ENCODE results near the gene SDR42E2.
A peak's percentile ranks its signal among the peaks of the same experiment; 100 is the strongest.
"Not testable (repeated sequence)": the region's sequence is repeated elsewhere in the genome, so short reads cannot be mapped to it uniquely, and the experiment has no call there.

Gene SDR42E2

DNA sequence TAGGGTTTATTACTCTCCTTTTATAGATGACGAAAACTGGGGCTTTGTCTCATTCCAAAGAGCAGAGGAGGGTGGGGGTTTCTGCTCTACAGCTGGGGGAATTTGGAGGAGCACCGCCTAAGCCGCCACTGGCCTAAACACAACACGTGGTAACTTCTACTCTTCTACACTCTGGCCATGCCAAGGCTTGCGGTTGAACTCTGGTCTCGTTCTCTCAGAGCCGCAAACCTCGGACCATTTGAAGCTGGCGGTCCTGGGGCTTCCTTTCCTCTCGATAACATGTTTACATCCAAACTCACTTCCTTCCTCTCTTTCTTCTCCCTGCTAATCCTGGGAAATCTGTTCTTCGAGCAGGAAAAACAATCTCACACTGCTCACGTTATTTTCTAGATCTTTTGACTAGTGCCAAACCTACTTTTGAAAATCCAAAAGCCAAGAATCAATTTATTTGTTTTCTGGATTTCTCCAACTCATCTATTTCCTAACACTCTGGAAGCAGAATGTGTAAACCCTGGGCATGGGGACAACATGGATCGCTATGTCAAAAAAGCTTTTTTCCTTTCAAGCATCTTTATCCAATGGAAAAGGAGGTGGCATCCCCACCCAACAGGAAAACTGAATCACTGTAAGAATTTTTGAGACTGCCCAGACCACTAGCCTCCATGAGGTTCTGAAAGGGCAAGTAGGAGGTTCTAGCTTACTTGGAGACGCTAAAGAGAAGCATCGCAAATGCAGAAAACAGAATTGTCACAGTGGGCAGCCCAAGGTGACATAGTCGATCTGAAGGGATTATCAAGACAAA is 30.2 kb downstream of the SDR42E2 start:
- DNase-seq, result peak; percentile 43

DNA sequence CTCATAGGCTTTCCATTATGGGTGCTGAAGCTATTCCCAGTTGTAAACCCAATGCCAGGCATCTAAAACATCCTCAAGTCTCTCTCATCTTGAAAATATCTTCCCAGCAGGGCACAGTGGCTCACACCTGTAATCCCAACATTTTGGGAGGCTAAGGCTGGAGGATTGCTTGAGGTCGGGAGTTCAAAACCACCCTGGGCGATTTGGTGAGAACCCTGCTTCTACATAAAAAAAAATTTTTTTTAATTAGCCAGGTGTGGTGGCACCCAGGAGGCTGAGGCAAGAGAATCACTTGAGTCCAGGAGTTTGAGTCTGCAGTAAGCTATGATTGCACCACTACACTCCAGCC is 30.7 kb downstream of the SDR42E2 start:
- no peak for DNase-seq

DNA sequence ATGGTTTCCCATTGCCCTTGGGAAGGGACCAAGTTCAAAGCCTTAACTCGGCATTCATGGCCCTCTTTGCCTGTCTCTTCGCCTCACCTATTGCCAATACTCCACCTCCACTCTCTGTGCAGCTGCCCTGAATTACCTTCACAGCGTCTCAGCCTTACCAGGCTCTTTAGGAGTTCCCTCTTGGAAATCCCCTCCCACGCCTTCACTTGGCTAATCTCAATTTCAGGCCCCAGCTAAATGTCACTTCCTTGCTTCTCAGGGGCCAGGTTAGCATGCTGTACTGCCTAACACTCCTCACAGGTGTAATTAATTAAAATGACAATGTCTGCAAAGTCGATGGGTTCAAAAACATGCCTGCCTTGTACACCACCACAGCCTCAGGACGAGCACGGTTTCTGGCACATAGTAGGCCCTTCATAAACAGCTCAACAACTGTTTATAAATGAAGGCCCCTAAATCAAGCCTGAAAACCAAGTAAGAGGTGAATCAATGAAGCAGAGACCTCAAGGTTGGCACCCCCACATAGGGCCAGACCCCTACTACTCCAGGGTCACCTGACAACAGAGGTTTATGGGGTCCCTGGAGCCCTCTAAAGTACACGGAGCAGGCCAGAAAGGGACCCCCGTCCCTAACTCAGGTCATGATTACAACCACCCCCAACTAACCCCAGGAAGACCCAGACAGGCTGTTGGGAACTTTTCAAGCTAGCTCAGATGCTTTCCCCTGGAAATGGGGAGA is 32.6 kb downstream of the SDR42E2 start:
- no peak for DNase-seq

DNA sequence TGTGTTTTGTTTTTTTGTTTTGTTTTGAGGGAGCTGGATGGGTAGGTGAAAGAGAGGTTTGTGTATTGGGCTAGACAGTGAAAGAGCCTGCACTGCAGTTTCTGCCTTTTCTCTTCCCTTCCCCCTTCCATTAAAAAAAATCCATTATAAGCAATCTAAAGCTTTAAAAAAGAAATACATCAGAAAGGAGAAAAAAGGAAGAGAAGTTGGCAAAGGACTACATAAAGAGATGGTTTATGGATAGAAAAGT is 33.1 kb downstream of the SDR42E2 start:
- DNase-seq, result no peak

DNA sequence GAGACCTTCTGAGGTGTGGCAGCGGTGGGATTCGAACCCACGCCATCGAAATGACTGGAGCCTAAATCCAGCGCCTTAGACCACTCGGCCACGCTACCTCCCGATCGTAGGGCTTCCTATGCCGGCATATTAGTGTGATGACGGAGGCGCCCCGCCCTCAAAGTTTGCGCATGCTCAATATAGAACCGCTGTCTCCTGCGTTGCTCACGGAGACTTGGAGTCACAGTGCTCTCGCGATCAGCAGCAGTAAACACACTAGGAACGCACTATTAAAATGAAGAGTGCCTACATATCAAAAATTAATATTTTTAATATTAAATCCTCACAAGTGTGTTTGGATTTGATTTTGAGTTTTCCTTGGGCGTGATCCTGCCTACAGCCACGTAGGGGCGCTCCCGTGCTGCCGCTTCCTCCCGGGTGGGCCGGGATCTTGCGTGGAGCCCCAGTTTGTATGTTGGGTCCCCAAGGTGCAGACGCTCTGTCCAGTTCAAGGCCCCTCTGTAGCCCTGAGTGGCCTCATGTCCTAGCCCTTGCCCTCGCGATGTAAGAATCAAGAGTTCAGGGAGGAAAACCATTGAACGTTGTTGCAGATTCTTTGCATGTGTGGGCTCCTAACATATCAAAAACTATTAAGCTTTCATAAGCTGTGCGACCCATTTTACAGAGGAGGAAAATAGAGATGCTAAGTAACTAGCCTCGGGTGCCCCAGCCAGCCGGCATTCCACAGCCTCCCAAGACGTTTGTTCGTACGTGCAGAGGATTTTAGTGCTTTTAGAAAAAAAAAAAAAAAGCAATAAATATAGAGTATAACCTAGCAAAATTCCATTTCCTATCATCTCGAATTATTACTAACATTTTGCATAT is 33.6 kb downstream of the SDR42E2 start:
- peak; percentile 83 for DNase-seq

DNA sequence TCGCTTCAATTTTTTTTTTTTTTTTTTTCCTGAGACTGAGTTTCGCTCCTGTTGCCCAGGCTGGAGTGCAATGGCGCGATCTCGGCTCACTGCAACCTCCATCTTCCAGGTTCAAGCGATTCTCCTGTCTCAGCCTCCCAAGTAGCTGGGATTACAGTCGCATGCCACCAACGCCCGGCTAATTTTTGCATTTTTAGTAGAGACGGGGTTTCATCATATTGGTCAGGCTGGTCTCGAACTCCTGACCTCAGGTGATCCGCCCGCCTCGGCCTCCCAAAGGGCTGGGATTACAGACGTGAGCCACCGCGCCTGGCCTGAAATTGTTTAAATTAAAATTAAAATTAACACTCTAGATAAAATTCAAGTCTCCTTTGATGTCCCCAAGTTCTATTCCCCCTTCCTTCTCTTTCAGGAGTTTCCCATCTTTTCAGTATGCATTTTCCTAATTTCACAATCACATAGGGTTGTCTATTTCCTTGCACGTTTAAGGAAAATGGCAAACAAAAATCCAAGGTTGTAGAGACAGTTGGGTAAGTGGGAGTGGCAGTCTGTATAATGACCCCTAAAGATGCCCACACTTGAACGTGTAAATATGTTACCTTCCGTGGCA is 34.4 kb downstream of the SDR42E2 start:
- not testable (repeated sequence) for DNase-seq

DNA sequence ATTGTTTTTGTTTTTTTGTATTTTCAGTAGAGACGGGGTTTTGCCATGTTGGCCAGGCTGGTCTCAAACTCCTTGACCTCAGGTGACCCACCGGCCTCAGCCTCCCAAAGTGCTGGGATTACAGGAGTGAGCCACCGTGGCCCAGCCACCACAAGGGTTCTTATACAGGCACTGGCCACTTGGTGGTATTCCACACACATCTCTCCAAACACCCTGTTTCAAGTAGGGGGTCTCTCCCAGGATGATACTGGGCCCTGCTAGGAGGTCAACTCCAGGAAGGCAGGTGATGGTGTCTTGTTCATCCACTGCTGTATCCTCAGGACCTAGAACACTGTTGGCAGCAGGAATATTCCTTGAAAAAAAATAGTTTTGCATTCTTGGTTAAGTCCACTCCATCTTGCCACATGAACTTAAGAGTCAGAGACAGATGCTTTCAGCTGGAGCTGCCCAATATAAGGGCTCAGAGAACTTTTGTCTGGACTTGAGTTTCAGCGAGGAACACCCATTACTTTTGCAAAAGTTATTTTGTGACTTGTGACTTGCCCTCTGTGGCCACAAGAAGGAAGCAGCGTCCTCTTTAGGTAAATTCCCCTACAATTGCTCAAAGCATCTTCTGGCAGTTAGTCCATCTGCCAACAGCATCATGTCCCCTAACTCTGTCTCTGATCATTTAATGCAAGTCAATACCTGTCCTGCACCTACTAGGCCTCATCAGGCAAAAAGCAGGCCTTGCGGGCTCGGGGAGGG is 36.4 kb downstream of the SDR42E2 start:
- DNase-seq, result no peak

DNA sequence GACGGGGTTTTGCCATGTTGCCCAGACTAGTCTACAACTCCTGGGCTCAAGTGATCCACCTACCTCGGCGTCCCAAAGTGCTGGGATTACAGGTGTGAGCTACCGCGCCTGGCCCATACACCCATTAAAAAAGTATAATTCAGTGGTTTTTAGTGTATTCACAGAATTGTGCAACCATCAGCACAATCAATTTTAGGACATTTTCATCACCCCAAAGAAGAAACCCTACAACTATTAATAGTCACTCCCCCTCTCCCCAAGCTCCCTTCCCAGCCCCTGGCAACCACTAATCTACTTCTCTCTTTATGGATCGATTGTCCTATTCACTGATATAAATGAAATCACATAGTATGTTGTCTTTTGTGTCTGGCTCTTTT is 39.9 kb downstream of the SDR42E2 start:
- DNase-seq, result no peak

DNA sequence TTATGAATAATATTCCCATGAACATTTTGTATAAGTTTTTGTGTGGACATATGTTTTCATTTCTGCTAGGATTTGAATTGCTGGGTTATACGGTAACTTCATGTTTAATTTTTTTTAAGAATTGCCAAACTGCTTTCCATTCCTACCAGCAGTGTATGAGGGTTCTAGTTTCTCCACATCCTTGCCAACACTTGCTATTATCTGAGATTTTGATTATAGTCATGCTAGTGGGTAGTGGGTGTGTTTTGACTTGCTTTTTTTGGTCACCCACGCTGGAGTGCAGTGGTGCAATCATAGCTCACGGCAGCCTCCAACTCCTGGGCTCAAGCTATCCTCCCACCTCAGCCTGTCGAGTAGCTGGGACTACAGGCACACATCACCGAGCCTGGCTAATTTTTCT is 40.8 kb downstream of the SDR42E2 start:
- no peak for DNase-seq

DNA sequence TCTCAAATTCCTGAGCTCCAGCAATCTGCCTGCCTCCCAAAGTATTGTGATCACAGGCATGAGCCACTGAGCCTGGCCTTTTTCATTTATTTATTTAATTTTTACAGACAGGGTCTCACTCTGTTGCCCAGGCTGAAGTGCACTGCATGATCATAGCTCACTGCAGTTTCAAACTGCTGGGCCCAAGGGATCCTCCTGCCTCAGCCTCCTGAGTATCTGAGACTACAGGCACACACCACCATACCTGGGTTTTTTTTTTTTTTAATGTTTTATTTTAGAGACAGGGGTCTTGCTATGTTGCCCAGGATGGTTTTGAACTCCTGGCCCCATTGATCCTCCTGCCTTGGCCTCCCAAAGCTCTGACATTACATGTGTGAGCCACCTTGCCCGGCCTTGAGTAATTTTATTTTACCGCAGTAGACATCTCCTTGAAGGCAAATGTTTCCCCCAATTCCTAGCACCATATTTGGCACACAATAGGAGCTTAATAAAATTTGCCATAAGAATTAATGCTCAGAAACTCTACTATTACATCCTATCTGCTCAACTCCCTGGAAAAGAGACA is 41.9 kb downstream of the SDR42E2 start:
- DNase-seq, result no peak

DNA sequence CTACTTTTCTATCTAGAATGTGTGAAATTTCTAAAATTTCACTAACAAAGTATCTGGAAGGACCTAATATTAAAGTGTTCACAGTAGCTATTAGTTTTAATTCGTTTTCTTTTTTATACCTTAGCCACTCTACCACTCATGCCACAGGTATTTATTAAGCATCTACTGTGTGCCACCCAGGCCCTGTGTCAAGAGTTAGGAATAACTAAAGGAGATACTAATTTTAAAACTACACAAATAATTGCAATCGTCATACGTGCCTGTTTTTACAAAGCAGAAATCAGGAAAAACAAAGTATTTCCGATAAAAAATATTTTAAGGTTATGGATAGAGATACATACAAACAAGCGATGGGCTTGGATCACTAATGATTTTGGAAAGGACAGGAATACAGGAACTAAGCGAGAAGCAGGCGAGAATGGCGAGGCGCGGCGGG is 43.3 kb downstream of the SDR42E2 start:
- DNase-seq, result no peak

DNA sequence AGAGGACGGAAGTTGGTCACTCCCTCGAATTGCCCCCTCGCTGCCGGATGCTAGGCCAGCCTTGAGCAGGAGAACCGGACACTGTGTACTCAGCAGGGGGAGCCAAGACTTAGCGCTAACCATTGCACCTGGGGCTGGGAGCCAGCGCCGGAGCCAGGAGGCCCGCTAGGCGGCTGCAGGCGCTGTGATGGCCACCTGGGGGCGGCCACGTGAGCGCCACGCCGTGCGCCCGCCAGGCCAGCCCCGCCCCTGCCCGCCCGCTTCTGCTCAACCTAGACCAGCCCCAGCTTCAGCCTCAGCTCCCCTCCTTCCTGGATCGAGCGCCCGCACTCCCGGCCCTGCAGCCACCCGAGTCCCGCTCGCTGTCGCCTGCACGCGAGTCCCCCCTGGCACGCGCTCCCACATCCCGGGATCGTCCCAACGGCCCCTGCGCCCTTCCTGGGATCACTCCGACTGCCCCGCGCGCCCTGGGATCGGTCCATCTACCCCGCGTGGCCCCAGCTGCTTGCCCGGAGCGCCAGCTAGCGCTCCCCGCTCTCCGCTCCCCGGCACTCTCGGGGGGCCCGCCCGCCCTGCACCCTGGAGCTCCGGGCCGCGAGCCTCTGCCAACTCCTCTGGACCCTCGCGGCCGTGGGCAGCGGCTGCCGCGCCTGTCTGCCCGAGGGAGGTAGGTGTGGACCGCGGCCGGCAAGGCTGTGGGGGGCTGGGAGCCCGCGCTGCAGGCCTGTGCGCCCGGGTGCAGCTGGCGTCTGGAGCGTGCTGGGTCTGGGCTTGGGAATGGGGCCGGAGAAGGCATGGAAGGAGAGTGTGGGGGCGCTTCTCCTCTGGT is 43.9 kb downstream of the SDR42E2 start, which contains the start of gene EEF2K:
Gene EEF2K, plus strand, starts transcription at position 266 of the 829 bp plus-strand sequence. CDS start 19,452 bp downstream, outside the sequence.
- peak; percentile 91 for DNase-seq

DNA sequence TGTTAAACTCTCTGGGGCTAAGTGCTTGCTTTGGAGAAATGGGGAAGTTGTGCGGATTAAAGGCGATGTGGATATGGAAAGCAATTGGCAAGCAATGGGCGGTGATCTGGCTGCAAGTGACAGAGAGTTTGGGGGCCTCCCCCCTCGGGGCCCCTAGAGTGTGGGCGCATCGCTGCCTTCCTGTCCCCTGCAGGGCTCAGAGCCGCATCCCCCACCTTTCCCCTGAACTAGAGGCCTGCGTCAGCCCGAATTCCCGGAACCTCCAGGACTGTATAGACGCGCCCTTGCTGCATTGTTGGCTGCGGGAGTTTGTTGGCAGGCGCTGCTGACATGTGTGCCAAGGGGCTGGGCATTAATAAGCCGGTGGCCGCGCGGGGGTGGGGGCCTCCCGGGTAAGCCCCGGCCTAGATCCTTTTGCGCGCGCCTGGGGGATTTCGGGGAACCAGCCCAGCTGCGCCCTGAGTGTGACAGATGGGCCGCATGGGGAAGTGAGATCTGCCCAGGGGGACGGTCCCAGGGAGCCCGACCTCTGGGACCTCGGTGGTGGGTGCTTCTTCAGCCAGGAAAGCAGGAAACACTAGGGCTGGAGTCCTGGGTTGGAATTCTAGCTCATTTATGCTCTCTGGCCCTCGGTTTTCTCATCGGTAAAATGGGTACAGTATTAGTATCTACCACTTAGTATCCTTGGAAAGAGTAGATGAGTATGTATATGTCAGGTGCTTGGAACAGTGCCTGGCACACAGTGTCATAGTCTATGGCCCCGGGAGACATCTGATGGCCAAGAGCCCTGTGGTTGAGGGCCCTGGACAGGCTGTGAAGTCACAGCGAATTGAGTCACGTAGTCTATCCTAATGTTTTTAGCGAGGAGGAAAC is 44.8 kb downstream of the SDR42E2 start:
- peak; percentile 34 for DNase-seq

DNA sequence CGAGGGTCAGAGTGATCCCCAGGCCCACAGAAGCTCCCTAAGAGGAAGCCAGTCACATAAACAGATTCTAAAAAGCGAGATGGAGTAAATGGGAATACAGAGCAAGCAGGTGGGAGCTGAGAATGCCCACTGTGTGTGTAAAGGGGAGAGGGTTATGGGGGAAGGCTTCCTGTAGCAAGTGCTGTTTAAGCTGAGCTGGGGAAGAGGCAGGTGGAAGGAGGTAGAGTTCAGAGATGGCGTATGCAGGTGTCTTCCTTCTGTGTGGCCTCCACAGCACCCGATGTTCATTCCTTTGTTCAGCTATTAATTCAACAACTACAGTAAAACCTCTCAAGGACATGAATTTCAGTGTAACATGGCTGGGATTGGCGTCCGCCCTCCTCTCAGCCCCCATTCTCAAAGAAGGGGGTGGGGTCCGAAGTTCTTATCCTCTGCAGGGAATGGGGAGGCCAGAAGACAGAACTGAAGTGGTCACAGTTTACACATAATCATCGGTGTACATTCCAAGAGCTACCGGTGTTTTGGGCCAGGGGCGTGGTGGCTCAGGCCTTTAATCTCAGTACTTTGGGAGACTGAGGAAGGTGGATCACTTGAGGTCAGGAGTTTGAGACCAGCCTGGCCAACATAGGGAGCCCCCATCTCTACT is 45.5 kb downstream of the SDR42E2 start:
- DNase-seq, result no peak

DNA sequence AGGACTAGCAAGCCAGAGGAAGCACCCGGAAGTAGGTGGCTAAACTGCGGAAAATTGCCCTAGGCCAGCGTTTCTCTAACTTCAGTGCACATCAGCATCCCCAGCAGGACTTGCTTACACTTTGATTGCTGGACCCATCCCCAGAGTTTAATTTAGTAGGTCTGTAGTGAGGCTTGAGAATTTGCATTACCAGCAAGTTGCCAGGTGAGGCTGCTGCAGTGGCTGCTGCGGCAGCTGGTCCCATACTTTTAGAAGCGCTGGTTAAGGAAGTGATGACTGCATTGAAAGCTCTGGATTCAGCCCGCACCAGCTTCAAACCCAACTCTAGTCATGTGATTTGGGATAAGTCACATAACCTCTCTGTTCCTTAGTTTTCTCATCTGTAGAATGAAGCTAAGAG is 48.0 kb downstream of the SDR42E2 start:
- DNase-seq, result no peak

DNA sequence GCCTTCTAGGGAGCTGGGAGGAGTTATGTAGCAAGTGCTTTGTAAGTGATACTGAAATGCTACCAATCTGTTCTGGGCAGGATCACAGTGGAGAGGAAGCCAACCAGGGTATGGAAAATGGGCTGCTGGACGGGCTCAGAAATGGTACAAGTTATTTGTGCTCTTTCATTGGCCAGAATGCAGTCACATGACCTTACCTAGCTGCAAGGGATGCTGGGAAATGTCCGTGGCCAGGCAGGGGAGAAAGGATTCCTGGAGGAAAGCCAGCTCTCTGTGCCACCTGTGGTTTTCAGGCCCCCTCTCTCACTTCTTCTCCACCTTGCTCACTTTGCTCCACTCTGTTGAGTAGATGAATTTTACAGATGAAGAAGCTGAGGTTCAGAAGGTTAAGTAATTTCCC is 48.5 kb downstream of the SDR42E2 start:
- DNase-seq, result no peak

DNA sequence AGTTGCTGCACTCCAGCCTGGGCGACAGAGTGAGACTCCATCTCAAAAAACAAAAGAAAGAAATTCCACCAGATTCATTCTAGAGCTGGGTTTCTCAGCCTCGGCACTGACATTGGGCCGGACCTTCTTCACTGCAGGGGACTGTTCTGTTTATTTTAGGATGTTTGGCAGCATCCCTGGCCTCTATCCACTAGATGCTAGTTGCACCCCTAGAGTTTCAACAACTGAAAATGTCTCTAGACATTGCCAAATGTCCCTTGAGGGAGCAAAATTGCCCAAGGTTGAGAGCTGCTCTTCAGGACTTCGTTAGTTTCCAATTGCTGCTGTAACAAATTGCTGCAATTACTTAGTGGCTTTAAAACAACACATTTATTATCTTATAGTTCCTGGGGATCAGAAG is 50.9 kb downstream of the SDR42E2 start:
- no peak for DNase-seq

DNA sequence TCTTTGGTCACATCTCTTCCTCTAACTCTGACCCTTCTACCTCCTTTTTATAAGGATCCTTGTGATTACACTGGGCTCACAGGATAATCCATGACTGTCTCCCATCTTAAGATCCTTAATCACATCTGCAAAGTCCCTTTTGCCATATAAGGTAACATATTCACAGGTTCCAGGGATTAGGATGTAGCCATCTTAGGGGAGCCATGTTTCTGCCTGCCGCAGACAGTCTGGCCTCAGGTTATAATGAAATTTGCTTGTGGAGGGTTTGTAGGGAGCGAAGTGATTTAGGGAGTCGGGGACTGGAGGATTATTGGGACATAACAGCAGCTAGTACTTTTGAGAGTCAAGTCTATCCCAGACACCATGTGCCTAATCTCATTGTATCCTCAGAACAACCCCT is 51.5 kb downstream of the SDR42E2 start:
- DNase-seq, result no peak

DNA sequence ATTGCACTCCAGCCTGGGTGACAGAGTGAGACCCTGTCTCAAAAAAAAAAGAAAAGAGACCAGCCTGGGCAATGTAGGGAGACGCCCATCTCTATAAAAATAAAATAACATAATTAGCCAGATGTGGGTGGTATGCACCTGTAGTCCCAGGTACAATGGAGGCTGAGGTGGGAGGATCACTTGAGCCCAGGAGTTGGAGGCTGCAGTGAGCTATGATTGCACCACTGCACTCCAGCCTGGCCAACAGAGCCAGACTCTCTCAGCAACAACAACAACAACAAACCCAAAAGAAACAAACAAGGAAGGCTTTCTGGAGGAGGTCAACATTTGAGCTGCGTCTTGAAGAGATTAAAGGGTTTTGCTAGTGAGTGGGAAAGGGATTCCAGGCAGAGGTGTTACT is 52.1 kb downstream of the SDR42E2 start:
- no peak for DNase-seq

DNA sequence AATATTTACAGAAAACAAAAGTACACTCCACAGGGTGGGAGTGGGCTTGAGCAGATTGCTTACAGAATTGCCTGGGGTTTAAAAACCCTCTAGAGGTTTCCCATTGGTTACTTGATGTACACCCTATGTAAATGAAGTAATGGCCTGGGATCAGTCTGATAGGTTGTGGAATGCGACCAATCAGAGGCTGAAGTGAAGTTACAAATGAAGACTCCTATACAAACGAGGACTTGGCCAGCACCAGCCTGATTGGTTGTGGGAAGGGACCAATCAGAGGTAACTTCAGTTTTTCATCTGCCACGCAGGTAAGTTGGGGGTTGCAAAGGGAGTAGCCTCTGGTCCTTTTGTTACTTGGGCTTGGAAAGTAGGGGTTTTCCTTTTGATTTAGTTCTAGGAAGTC is 52.6 kb downstream of the SDR42E2 start:
- no peak for DNase-seq

Data from GDM1 (cell line).